Stimulated activated CD4-positive, alpha-beta T cell treated with anti-CD3 and anti-CD28 coated beads, Interleukin-12 subunit alpha, Interleukin-12 subunit beta, amount 100 ng/mL, for 24 hours (primary cell): ENCODE data around the gene NCOA5.
"Not testable (repeated sequence)": the region's sequence is repeated elsewhere in the genome, so short reads cannot be mapped to it uniquely, and the experiment has no call there.

Experiments used
- DNase-seq, 2 experiments: peaks; one replicate each; pipeline ENCODE4 v3.0.0-alpha.2; 2020; ENCODE audit warnings: low read depth in 2 of 2

The NCOA5 gene

DNA sequence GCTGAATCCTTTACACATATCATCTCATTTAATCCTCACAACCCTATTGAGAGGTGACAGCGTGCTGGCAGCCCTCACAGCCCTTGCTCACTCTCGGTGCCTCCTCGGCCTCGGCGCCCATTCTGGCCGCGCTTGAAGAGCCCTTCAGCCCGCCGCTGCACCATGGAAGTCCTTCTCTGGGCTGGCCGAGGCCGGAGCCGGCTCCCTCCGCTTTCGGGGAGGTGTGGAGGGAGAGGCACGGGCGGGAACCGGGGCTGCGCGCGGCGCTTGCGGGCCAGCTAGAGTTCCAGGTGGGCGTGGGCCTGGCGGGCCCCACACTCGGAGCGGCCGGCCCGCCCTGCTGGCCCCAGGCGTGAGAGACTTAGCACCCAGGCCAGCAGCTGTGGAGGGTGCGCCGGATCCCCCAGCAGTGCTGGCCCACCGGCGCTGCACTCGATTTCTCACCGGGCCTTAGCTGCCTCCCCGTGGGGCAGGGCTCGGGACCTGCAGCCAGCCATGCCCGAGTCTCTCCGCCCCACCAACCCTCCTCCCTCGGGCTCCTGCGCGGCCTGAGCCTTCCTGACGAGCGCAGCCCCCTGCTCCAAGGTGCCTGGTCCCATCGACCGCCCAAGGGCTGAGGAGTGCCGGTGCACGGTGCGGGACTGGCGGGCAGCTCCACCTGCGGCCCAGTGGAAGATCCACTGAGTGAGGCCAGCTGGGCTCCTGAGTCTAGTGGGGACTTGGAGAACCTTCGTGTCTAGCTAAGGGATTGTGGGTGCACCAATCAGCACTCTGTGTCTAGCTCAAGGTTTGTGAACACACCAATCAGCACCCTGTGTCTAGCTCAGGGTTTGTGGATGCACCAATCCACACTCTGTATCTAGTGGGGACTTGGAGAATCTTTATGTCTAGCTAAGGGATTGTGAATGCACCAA lies 2.1 kb upstream of the NCOA5 start:
- DNase-seq = not testable (repeated sequence)

GRCh38 chr20:46089167-46089416 lies 670 bp downstream of the NCOA5 start:
- peak in 1 of 2 experiments; percentile 60 for DNase-seq

- no peak for DNase-seq
These were observed 1.2 kb downstream of the NCOA5 start for GRCh38 chr20:46088409-46089166.

DNA sequence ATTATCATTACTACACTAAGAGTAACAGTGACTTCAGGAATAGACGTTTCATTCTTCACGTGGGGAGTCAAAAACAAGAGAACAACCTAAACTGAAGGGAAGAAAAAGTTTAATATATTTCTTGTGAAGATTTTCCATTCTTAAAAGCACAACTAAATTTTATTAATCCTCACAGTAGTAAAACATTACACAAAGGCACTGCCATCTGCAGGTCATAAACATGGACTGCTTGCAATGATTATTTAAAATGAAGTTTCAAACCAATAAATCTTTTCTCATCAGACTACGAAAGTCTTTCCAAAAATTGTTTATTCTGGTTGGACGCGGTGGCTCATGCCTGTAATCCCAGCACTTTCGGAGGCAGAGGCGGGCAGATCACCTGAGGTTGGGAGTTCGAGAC lies 2.6 kb downstream of the NCOA5 start:
- DNase-seq = no peak

DNA sequence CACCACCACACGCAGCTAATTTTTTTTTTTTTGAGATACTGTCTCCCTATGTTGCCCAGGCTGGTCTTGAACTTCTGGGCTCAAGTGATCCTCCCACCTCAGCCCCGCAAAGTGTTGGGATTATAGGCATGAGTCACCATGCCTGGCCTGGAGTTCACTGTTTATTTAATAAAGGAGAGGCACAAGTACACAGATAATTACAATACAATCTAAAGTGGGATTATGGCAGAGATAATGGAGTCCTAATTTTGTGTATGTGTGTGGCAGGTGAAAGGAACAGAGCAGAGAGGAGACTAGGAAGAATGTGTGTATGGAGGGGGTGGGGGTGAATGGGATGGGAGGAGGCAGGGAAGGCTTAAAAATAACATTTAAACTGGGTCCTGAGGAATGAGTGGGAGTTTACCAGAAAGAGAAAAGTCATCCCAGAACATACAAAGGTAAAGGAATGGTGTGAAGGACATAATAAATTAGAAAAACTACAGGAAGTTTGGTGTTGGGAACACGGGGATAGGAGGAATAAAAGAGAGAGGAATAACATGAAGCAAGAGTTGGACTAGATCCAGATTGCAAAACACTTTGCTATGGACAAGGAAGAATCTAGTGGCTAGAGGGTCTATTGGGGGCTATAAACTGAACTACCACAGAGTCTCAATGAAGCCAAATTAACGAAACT lies 4.4 kb downstream of the NCOA5 start:
- DNase-seq = no peak

DNA sequence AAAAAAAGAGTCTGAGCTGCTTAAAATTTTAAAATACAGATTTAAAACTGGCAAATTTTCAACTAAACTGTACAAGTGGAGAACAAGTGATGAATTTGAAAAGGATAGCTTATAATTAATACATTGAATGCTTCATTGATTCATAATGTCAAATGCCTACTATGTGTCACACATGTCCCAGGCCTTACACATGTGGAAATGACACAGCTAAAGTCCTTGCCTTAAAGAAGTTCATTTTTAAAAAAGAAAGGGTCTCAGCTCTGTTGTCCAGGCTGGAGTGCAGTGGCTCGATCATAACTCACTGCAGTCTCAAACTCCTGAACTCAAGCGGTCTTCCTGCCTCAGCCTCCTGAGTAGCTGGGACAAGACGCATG lies 5.0 kb downstream of the NCOA5 start:
- no peak for DNase-seq

DNA sequence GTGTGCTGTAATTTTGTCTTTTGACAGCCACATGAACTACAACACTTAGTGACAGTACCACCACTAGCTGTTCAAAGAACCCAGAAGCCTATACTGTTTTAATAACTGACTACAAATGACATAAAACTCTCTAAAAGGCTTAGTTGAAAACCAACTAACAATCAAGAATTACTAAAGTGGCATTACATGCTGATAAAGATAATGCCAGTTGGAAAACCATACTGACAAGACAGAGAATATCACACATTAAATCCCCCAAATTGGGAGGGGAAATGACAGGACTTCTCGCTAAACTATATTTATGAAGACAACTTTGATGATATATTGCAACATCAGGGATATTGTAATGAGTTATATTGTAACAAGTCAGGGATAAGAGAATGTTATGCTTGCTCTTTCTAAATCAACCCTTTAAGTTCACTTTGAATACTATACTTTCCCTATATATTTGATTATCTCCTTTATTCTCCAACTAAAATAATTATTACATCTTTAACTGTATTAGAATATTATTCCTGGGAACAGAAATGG lies 6.2 kb downstream of the NCOA5 start:
- DNase-seq = no peak

GRCh38 chr20:46083101-46083500 lies 6.7 kb downstream of the NCOA5 start:
- no peak for DNase-seq

GRCh38 chr20:46081074-46081473 lies 8.7 kb downstream of the NCOA5 start:
- no peak for DNase-seq

DNA sequence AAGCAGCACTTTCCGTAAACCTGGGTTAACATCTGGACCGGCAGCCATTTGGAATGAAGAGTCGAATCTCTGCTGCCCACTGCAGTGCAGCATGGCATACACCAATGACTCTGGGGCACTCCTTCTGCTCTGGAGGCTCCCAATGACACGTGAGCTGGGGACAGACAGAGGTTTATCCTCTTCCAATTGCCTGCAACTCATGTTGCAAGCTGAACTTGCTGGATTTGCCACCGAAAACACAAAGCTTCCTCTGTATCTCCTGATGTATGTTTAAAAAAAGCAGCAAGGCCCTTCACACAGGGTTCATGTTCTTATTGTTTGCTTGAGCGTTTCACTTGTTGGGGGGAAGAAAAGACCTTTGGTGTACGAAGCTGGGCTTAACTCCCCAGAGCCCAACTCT lies 10.8 kb downstream of the NCOA5 start:
- DNase-seq = no peak

GRCh38 chr20:46077642-46078305 lies 12.0 kb downstream of the NCOA5 start:
- DNase-seq = no peak

- DNase-seq = no peak
These were observed 13.0 kb downstream of the NCOA5 start for GRCh38 chr20:46076806-46077205.

- DNase-seq = no peak
These were observed 15.8 kb downstream of the NCOA5 start for GRCh38 chr20:46074006-46074405.

- DNase-seq = no peak
These were observed 16.3 kb downstream of the NCOA5 start for GRCh38 chr20:46073443-46073842.

- no peak for DNase-seq
These were observed 16.7 kb downstream of the NCOA5 start for GRCh38 chr20:46073024-46073423.

DNA sequence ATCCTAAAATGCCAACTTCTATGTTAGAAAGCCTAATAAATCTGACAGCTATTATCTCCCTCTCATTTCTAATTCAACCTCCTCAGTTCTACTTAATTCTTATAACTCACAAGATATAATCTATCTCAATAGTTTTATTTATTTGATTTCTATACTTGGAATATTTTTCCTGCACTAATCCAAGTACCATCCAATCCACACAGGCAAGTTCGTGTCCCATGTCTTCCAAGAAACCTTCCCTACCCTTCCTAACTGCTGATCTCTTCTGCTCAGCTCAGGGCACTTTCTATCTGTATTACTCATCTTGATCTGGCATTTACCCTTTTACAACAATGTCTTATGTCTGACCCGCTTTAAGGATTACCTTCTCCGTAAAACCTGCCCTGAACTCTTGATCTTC lies 18.2 kb downstream of the NCOA5 start:
- DNase-seq = no peak

DNA sequence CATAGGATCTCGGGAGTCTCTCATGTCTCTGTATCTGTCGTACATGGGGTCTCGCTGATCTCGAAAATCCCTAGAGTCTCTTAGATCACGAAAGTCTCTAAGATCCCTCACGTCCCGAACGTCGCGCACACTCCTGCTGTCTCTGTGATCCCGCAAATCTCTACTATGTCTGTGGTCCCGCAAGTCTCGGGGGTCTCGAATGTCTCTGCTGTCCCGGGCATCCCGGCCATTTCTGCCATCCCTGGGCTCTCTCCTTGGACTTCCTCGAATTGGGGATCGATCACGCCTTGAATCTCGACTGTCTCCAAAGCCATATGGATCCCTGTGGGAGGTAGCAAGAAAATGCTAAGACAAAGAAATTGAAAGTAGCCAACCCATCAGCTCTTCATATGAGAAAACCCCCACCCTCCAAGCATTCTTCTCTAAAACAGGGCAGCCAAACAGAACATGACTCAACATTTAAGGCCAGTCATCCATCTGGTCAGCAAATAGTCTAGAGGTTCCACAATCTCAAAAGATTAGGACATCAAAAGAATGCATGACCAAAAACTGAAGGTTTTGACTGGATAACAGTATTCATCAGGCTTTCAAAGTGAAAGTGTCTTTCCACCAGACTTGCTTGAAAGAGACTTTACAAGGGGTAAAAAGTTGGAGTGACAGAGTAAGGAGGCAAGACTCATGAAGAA lies 19.4 kb downstream of the NCOA5 start:
- DNase-seq = no peak

DNA sequence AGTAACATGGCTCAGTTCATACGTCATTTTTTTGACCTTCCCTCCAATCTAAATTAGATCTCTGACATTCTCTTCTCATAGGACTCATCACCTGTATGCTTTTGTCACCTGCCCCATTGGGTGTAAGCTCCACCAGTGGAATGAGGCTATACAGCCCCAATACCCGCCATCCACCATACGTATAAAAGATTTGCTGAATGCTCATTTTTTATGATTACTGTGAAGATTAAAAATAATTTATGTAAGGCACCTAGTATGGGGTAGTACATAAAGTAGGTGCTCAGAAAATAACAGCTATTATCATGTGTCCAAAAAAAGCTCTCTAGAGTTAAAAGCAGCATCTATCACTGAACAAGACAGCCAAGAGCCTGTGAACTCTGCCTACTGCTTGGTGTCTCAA lies 24.1 kb downstream of the NCOA5 start:
- DNase-seq = no peak

GRCh38 chr20:46065006-46065405 lies 24.8 kb downstream of the NCOA5 start:
- DNase-seq = no peak

- DNase-seq = no peak
These were observed 26.1 kb downstream of the NCOA5 start for GRCh38 chr20:46063652-46064054.

DNA sequence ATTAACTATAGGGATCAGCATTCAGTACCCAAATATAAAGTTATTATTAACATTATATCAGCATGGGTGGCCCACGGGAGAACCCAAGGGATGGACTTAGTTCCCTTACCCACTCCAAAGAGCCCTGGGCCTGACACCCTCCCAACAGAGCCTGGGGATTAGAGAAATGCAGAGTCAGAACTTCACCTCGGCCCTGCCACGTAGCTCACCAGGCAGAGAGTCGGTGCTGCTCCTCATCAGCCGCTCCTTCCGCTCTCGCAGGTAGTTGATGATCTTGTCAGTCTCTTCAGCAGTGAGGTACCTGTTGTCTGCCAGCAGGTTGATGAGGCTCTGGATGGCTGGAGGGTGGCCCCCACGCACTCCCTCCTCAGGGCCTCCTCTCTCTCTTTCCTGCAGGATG lies 26.6 kb downstream of the NCOA5 start:
- DNase-seq = no peak
